ENCODE results near the gene FAM89A. TPM values are rescaled to one million over a fixed set of nuclear protein-coding genes. Genes with fewer than 3 reads are reported as not detected.
"Not testable (repeated sequence)": the region's sequence is repeated elsewhere in the genome, so short reads cannot be mapped to it uniquely, and the experiment has no call there.

The FAM89A gene
- total and polyA plus RNA-seq, 9 donors = 6.5 to 10.6 (median 9.2) TPM

DNA sequence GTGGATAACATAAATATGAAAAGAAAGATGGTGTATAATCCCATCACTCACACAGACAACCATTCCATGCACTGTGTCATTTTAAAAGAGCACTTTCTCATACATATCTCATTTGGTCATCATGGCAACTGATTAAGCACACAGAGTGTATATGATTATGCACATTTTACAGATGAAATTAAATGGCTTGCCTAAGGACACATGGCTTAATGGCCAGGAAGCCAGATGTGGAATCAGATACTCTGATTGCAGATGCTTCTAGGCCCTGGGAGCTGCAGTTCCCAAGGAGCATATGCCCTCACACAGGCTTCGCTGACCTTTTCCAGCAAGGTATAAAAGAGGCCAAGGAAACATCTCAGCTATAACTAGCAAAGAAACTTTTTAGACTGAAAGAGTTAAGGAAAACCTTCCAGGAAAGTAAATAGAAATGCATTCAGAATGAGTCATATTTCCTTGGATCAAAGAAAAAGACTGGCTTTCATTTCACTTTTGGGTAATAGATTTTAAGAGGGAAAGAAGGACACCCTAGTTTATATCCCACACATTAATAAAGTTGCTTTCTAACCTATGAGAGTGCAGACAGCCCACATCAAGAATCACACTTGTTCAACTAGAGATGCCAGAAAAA is 19.6 kb upstream of the FAM89A start:
- Histone ChIP-seq H3K9me3 (replicated peaks; ENCODE audit: control insufficient read depth, low read depth, low read length) (peaks cover 5% of the 10 kb centered on the region), H3K27me3 (ENCODE audit: control insufficient read depth, insufficient read depth, low read length) (no peaks in the 10 kb centered on the region), H3K4me3 (ENCODE audit: low read length) (no peak overlapping the region), H3K4me1 (ENCODE audit: control insufficient read depth, insufficient read depth, low read length) (peaks cover 8% of the 10 kb centered on the region), H3K27ac (ENCODE audit: low read length) (no peak overlapping the region), H3K36me3 (ENCODE audit: control insufficient read depth, insufficient read depth, low read length) (no peaks in the 10 kb centered on the region)
- no CpG with 5 or more reads among the region's 1 CpG for WGBS (ENCODE audit: insufficient coverage)
- peak; percentile 19 for DNase-seq

DNA sequence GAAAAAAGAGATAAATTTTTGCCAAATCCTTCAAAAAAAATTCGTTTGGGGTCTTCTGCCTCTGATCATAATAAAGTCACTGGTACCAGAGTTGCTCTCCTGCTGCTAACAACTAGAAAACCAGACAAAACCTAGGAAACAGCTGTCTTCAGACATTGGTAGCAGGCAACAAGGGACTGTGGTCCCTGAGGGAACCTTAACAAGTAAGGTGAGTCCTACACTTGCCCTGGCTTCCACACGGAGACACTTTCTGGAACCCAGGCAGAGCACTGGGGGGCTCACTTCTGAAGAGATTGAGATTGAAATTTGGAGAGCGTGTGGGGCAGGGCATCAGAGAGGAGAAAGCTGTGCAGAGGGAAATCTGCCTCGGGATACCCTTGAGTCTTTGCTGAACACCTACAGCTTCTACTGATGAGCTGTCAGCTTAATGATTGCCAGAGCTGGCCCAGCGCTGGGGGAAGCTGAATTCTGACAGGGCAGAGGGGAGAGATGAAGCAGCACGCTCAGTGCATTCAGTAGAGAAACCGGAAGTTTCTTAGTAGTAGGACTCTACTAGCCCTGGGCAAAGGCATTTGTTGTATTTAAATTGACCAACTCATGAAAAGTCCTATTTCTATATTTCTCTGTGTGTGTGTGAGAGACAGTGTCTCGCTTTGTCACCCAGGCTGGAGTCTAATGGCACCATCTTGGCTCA is 18.5 kb upstream of the FAM89A start:
- 34% methylated on average over 4 of the region's 8 CpGs for WGBS (ENCODE audit: insufficient coverage)
- H3K4me1 ChIP-seq (ENCODE audit: control insufficient read depth, insufficient read depth, low read length) = peaks cover 7% of the 10 kb centered on the region

DNA sequence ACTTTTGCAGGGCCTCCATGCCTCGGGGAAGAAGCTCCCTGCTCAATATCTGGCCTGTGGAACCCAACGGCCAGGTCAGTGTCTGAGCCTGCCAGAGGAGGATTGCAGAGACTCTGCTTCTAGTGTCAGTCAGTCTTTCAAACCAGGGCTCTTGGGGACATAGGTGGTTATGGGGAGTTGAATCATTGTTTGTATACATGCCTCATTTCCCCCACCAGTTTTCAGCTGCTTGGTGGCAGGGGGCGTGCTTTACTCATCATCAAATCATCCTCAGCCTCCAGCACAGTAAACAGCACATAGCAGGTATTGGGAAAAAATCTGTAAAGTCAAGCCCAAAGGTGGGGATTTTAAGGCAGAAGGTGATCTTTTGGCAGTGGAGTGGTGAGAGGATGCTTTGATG is 17.4 kb upstream of the FAM89A start:
- no peak for DNase-seq
- Histone ChIP-seq H3K27ac (ENCODE audit: low read length) (no peak overlapping the region), H3K4me1 (ENCODE audit: control insufficient read depth, insufficient read depth, low read length) (peaks cover 8% of the 10 kb centered on the region), H3K27me3 (ENCODE audit: control insufficient read depth, insufficient read depth, low read length) (no peaks in the 10 kb centered on the region), H3K4me3 (ENCODE audit: low read length) (no peak overlapping the region), H3K36me3 (ENCODE audit: control insufficient read depth, insufficient read depth, low read length) (no peaks in the 10 kb centered on the region), H3K9me3 (replicated peaks; ENCODE audit: control insufficient read depth, low read depth, low read length) (peaks cover 5% of the 10 kb centered on the region)
- 60% methylated on average over 1 of the region's 3 CpGs for WGBS (ENCODE audit: insufficient coverage)

More for the DNA sequence above, 18.5 kb upstream of the FAM89A start:
- H3K36me3 ChIP-seq (ENCODE audit: control insufficient read depth, insufficient read depth, low read length) = no peaks in the 10 kb centered on the region
- H3K27me3 ChIP-seq (ENCODE audit: control insufficient read depth, insufficient read depth, low read length) = no peaks in the 10 kb centered on the region
- no peak overlapping the region for H3K27ac ChIP-seq (ENCODE audit: low read length)
- no peak overlapping the region for H3K4me3 ChIP-seq (ENCODE audit: low read length)
- DNase-seq = no peak
- H3K9me3 ChIP-seq (replicated peaks; ENCODE audit: control insufficient read depth, low read depth, low read length) = peaks cover 5% of the 10 kb centered on the region

GRCh38 chr1:231055271-231055670 is 15.2 kb upstream of the FAM89A start:
- no peak overlapping the region for H3K4me3 ChIP-seq (ENCODE audit: low read length)
- no peak for DNase-seq
- H3K9me3 ChIP-seq (replicated peaks; ENCODE audit: control insufficient read depth, low read depth, low read length) = peaks cover 5% of the 10 kb centered on the region
- H3K4me1 ChIP-seq (ENCODE audit: control insufficient read depth, insufficient read depth, low read length) = peaks cover 3% of the 10 kb centered on the region
- H3K36me3 ChIP-seq (ENCODE audit: control insufficient read depth, insufficient read depth, low read length) = no peaks in the 10 kb centered on the region
- H3K27ac ChIP-seq (ENCODE audit: low read length) = no peak overlapping the region
- H3K27me3 ChIP-seq (ENCODE audit: control insufficient read depth, insufficient read depth, low read length) = no peaks in the 10 kb centered on the region

- peak; percentile 82 for DNase-seq
- peaks cover 5% of the 10 kb centered on the region for H3K9me3 ChIP-seq (replicated peaks; ENCODE audit: control insufficient read depth, low read depth, low read length)
- H3K27me3 ChIP-seq (ENCODE audit: control insufficient read depth, insufficient read depth, low read length) = no peaks in the 10 kb centered on the region
- no peak overlapping the region for H3K4me3 ChIP-seq (ENCODE audit: low read length)
- peaks cover 3% of the 10 kb centered on the region for H3K4me1 ChIP-seq (ENCODE audit: control insufficient read depth, insufficient read depth, low read length)
- H3K36me3 ChIP-seq (ENCODE audit: control insufficient read depth, insufficient read depth, low read length) = no peaks in the 10 kb centered on the region
- WGBS (ENCODE audit: insufficient coverage) = 0% methylated on average over 2 of the region's 7 CpGs
- peak overlapping the region; percentile 48 for H3K27ac ChIP-seq (ENCODE audit: low read length)
These were observed 13.6 kb upstream of the FAM89A start for GRCh38 chr1:231053493-231054162.

GRCh38 chr1:231052777-231053176 is 12.7 kb upstream of the FAM89A start:
- WGBS (ENCODE audit: insufficient coverage) = 88% methylated on average over 5 of the region's 8 CpGs
- Histone ChIP-seq H3K27ac (ENCODE audit: low read length) (no peak overlapping the region), H3K27me3 (ENCODE audit: control insufficient read depth, insufficient read depth, low read length) (no peaks in the 10 kb centered on the region), H3K9me3 (replicated peaks; ENCODE audit: control insufficient read depth, low read depth, low read length) (peaks cover 5% of the 10 kb centered on the region), H3K36me3 (ENCODE audit: control insufficient read depth, insufficient read depth, low read length) (no peaks in the 10 kb centered on the region), H3K4me1 (ENCODE audit: control insufficient read depth, insufficient read depth, low read length) (peaks cover 3% of the 10 kb centered on the region), H3K4me3 (ENCODE audit: low read length) (no peak overlapping the region)
- no peak for DNase-seq

- 76% methylated on average over 7 of the region's 9 CpGs for WGBS (ENCODE audit: insufficient coverage)
- not testable (repeated sequence) for H3K9me3 ChIP-seq (replicated peaks; ENCODE audit: control insufficient read depth, low read depth, low read length); H3K27ac ChIP-seq (ENCODE audit: low read length); H3K4me3 ChIP-seq (ENCODE audit: low read length); H3K4me1 ChIP-seq (ENCODE audit: control insufficient read depth, insufficient read depth, low read length); DNase-seq; H3K36me3 ChIP-seq (ENCODE audit: control insufficient read depth, insufficient read depth, low read length); H3K27me3 ChIP-seq (ENCODE audit: control insufficient read depth, insufficient read depth, low read length)
These were observed 10.9 kb upstream of the FAM89A start for GRCh38 chr1:231050932-231051331.

DNA sequence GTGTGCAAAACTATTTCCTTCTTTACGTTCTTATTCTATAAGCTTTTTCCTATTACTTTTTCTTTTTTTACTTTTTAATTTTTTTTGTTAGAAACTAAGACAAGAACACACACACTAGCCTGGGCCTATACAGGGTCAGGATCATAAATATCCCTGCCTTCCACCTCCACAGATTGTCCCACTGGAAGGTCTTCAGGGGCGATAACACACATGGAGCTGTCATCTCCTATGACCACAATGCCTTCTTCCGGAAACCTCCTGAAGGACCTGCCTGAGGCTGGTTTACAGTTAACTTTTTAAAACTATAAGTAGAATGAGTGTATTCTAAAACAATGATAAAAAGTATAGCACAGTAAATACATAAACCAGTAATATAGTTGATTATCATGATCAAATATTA is 10.3 kb upstream of the FAM89A start:
- no CpG with 5 or more reads among the region's 3 CpGs for WGBS (ENCODE audit: insufficient coverage)
- no peak overlapping the region for H3K27ac ChIP-seq (ENCODE audit: low read length)
- H3K4me3 ChIP-seq (ENCODE audit: low read length) = no peak overlapping the region
- DNase-seq = no peak
- peaks cover 3% of the 10 kb centered on the region for H3K4me1 ChIP-seq (ENCODE audit: control insufficient read depth, insufficient read depth, low read length)
- no peaks in the 10 kb centered on the region for H3K36me3 ChIP-seq (ENCODE audit: control insufficient read depth, insufficient read depth, low read length)
- H3K9me3 ChIP-seq (replicated peaks; ENCODE audit: control insufficient read depth, low read depth, low read length) = peaks cover 5% of the 10 kb centered on the region
- peaks cover 2% of the 10 kb centered on the region for H3K27me3 ChIP-seq (ENCODE audit: control insufficient read depth, insufficient read depth, low read length)

DNA sequence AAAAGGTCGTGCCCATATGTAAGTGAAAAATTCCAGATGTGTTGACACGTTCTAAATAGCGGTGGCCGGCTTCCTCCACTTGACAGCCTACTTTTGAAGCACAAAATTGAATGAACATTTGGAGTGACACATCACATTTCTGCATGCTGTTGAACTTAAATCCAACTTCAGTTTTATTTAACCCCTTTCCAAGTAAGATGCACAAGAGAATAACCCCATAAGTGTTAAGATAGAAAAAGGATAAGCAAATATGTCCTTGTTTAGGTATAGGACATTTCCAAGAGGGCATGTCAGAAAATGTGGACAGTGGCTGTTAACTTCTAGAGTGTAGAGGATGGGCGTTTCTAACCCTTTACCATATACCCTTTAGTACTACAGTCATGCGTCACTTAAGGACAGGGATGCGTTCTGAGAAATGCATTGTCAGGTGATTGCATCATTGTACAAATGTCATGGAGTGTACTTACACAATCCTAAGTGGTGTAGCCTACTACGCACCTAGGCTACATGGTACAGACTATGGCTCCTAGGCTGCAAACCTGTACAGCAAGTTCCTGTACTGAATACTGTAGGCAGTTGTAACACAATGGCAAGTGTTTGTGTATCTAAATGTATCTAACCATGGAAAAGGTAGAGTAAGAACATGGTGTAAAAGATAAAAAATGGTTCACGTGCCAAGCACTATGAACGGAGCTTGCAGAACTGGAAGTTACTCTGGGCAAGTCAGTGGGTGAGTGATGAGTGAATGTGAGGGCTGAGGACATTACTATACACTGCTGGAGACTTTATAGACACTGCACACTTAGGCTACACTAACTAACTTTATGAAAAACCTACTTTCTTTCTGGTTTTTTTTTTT is 9.3 kb upstream of the FAM89A start:
- WGBS (ENCODE audit: insufficient coverage) = 90% methylated on average over 2 of the region's 10 CpGs
- Histone ChIP-seq H3K4me1 (ENCODE audit: control insufficient read depth, insufficient read depth, low read length) (peaks cover 3% of the 10 kb centered on the region), H3K4me3 (ENCODE audit: low read length) (no peak overlapping the region), H3K27ac (ENCODE audit: low read length) (no peak overlapping the region), H3K27me3 (ENCODE audit: control insufficient read depth, insufficient read depth, low read length) (peaks cover 2% of the 10 kb centered on the region), H3K36me3 (ENCODE audit: control insufficient read depth, insufficient read depth, low read length) (no peaks in the 10 kb centered on the region), H3K9me3 (replicated peaks; ENCODE audit: control insufficient read depth, low read depth, low read length) (peaks cover 6% of the 10 kb centered on the region)
- no peak for DNase-seq

- H3K27ac ChIP-seq (ENCODE audit: low read length); H3K9me3 ChIP-seq (replicated peaks; ENCODE audit: control insufficient read depth, low read depth, low read length): not testable (repeated sequence)
- WGBS (ENCODE audit: insufficient coverage) = 60% methylated on average over 4 of the region's 9 CpGs
These were observed 8.4 kb upstream of the FAM89A start for GRCh38 chr1:231048419-231048818.

More at GRCh38 chr1:231048419-231048818, 8.4 kb upstream of the FAM89A start:
- not testable (repeated sequence) for H3K36me3 ChIP-seq (ENCODE audit: control insufficient read depth, insufficient read depth, low read length); H3K27me3 ChIP-seq (ENCODE audit: control insufficient read depth, insufficient read depth, low read length); DNase-seq; H3K4me3 ChIP-seq (ENCODE audit: low read length); H3K4me1 ChIP-seq (ENCODE audit: control insufficient read depth, insufficient read depth, low read length)

Data from muscle of leg (tissue), 11 donors.